ENCODE data around the gene ZNF385A. TPM values are rescaled to one million over a fixed set of nuclear protein-coding genes. Genes with fewer than 3 reads are reported as not detected.
A peak's percentile ranks its signal among the peaks of the same experiment; 100 is the strongest.

Gene ZNF385A
- total and polyA plus RNA-seq, 2 experiments from 2014 or later: 10.9 to 21.7 TPM

DNA sequence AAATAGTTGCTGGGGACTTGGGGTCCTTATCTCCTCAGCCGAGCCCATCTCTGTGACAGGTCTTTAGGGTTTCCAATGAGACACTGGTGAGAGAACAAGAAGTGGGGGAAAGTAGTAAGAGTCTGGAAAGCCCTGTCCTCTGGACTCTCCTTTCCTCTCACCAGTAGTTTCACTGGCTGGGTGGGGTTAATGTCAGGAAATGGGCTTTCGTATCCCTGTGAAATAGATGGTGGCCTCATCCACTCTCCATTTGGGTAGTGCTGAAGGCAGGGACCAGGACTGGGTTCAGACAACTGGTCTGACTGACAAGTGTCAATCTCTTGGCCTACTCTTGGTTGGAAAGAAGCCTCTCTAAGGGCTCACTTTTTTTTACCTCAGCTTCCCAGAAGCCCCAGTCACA, 7.5 kb downstream of the ZNF385A start:
- no peak for TF ChIP-seq ETS1 (IDR thresholded peaks at IDR 0.05)
- Mint-ChIP-seq H3K9me3 (no peaks in the 10 kb centered on the region), H3K36me3 (ENCODE audit: low read depth) (peaks cover 25% of the 10 kb centered on the region), H3K27me3 (ENCODE audit: insufficient read depth, low read depth, poor library complexity) (peaks cover 22% of the 10 kb centered on the region), H3K4me3 (peak overlapping the region; percentile 4; the same call in 1 of the 3 replicates), H3K4me1 (peaks cover 24% of the 10 kb centered on the region), H3K27ac (no peak overlapping the region)
- no peaks in the 10 kb centered on the region for H3K36me3 ChIP-seq (ENCODE audit: insufficient read depth)
- no peaks in the 10 kb centered on the region; the same call in none of the 2 replicates for H4K20me1 ChIP-seq (replicated peaks; ENCODE audit: insufficient read depth)
- H3K4me2 ChIP-seq: no peak overlapping the region
- H3F3A ChIP-seq (replicated peaks; ENCODE audit: low read depth): no peaks in the 10 kb centered on the region; the same call in 1 of the 2 replicates
- H3K27ac ChIP-seq (ENCODE audit: low read depth): no peak overlapping the region
- H3K27me3 ChIP-seq (ENCODE audit: insufficient read depth): peaks cover 17% of the 10 kb centered on the region; the same call in 1 of the 2 replicates
- H2AFZ ChIP-seq: no peak overlapping the region
- no peaks in the 10 kb centered on the region for H3K79me2 ChIP-seq (replicated peaks; ENCODE audit: insufficient read depth)
- H3K4me1 ChIP-seq (ENCODE audit: insufficient read depth): peaks cover 11% of the 10 kb centered on the region
- no peak for DNase-seq (ENCODE audit: low spot score)
- H3K9me2 ChIP-seq (ENCODE audit: insufficient read depth): no peaks in the 10 kb centered on the region
- ATAC-seq: no peak
- H3K4me3 ChIP-seq: no peak overlapping the region

DNA sequence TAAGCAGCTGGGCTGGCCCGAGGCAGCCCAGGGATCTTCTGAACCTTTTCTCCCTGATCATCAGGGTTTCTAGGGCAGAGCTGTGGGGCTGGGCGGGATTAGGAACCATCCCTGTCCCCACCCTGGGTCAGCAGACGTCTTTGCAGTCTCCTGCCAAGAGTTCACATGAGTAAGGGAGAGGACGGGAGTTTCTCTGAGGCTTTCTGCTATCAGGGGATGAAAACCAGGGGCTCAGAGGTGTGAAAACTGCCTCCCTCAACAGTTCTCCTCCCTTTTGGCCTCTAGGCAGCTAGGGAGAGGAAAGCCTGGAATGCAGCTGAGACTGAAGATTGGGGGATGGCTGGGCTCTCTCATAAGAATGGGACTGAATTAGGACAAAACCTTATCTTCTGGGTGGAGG, 7.9 kb downstream of the ZNF385A start:
- H3K9me3 Mint-ChIP-seq: no peaks in the 10 kb centered on the region
- no peak overlapping the region for H3K4me2 ChIP-seq
- no peak overlapping the region for H3K27ac ChIP-seq (ENCODE audit: low read depth)
- DNase-seq (ENCODE audit: low spot score) (no peak), ATAC-seq (no peak)
- H3K4me1 ChIP-seq (ENCODE audit: insufficient read depth): peaks cover 11% of the 10 kb centered on the region
- no peaks in the 10 kb centered on the region for H3K36me3 ChIP-seq (ENCODE audit: insufficient read depth)
- no peaks in the 10 kb centered on the region for H3K9me2 ChIP-seq (ENCODE audit: insufficient read depth)
- peaks cover 17% of the 10 kb centered on the region; the same call in 1 of the 2 replicates for H3K27me3 ChIP-seq (ENCODE audit: insufficient read depth)
- no peak overlapping the region; the same call in 2 of the 3 replicates for H3K4me3 Mint-ChIP-seq
- TF ChIP-seq STAT1 (IDR thresholded peaks at IDR 0.05; ENCODE audit: unreplicated experiment): no peak
- TF ChIP-seq ZNF114 (CRISPR knock-in tag; IDR thresholded peaks at IDR 0.05): no peak
- no peak for TF ChIP-seq EZH2phosphoT487 (IDR thresholded peaks at IDR 0.05; ENCODE audit: unreplicated experiment)
- peaks cover 24% of the 10 kb centered on the region for H3K4me1 Mint-ChIP-seq
- no peak overlapping the region for H3K27ac Mint-ChIP-seq
- no peak overlapping the region for H3K4me3 ChIP-seq
- H3F3A ChIP-seq (replicated peaks; ENCODE audit: low read depth): no peaks in the 10 kb centered on the region; the same call in 1 of the 2 replicates
- H3K27me3 Mint-ChIP-seq (ENCODE audit: insufficient read depth, low read depth, poor library complexity): peaks cover 22% of the 10 kb centered on the region
- H3K79me2 ChIP-seq (replicated peaks; ENCODE audit: insufficient read depth): no peaks in the 10 kb centered on the region
- H3K36me3 Mint-ChIP-seq (ENCODE audit: low read depth): peaks cover 25% of the 10 kb centered on the region
- no peaks in the 10 kb centered on the region; the same call in none of the 2 replicates for H4K20me1 ChIP-seq (replicated peaks; ENCODE audit: insufficient read depth)
- no peak overlapping the region for H2AFZ ChIP-seq

GRCh38 chr12:54375259-54375579, 9.3 kb downstream of the ZNF385A start:
- Mint-ChIP-seq H3K4me3 (no peak overlapping the region), H3K4me1 (peaks cover 31% of the 10 kb centered on the region), H3K9me3 (no peaks in the 10 kb centered on the region), H3K27me3 (ENCODE audit: insufficient read depth, low read depth, poor library complexity) (peaks cover 16% of the 10 kb centered on the region), H3K36me3 (ENCODE audit: low read depth) (peaks cover 23% of the 10 kb centered on the region), H3K27ac (no peak overlapping the region)
- peaks cover 22% of the 10 kb centered on the region for H3K27me3 ChIP-seq (ENCODE audit: insufficient read depth)
- no peaks in the 10 kb centered on the region for H3K79me2 ChIP-seq (replicated peaks; ENCODE audit: insufficient read depth)
- no peak overlapping the region for H2AFZ ChIP-seq
- H4K20me1 ChIP-seq (replicated peaks; ENCODE audit: insufficient read depth): no peaks in the 10 kb centered on the region; the same call in none of the 2 replicates
- no peaks in the 10 kb centered on the region for H3K36me3 ChIP-seq (ENCODE audit: insufficient read depth)
- no peaks in the 10 kb centered on the region; the same call in 1 of the 2 replicates for H3F3A ChIP-seq (replicated peaks; ENCODE audit: low read depth)
- no peaks in the 10 kb centered on the region for H3K9me2 ChIP-seq (ENCODE audit: insufficient read depth)
- H3K4me2 ChIP-seq: no peak overlapping the region
- H3K4me1 ChIP-seq (ENCODE audit: insufficient read depth): peaks cover 11% of the 10 kb centered on the region
- H3K27ac ChIP-seq (ENCODE audit: low read depth): no peak overlapping the region
- DNase-seq (ENCODE audit: low spot score) (no peak), ATAC-seq (no peak)
- no peak overlapping the region for H3K4me3 ChIP-seq
- no peak for TF ChIP-seq CTCF (conservative IDR thresholded peaks at IDR 0.05; ENCODE audit: low read depth in 2 of 2)
- TF ChIP-seq CREB1 (CRISPR knock-in tag; IDR thresholded peaks at IDR 0.05; ENCODE audit: low read depth): no peak
- TF ChIP-seq ZNF331 (CRISPR knock-in tag; IDR thresholded peaks at IDR 0.05; ENCODE audit: low read depth): no peak
- no peak for TF ChIP-seq REST (IDR thresholded peaks at IDR 0.05; ENCODE audit: unreplicated experiment)
